HG02943 (cell line): ENCODE results near the gene ZNF649.
"Not testable (repeated sequence)": the region's sequence is repeated elsewhere in the genome, so short reads cannot be mapped to it uniquely, and the experiment has no call there.

ENCODE experiments used
- ATAC-seq: cut with Tn5 transposase; IDR thresholded peaks from one replicate; pipeline ENCODE4 v1.9.1; 2021; ENCODE audit warnings: mild to moderate bottlenecking, low read depth, moderate library complexity; ENCODE audit not compliant: unreplicated experiment

The ZNF649 gene

GRCh38 chr19:51904331-51905165 is at the start of gene ZNF649:
TSS of gene ZNF649 (minus strand) at chr19:51905017. CDS start at chr19:51900107, 4,910 bp downstream.
- no peak for ATAC-seq

- ATAC-seq = no peak
Measured at GRCh38 chr19:51948975-51949374, 44.2 kb upstream of the ZNF649 start.

GRCh38 chr19:51946602-51947001 is 41.8 kb upstream of the ZNF649 start:
- ATAC-seq = no peak

DNA sequence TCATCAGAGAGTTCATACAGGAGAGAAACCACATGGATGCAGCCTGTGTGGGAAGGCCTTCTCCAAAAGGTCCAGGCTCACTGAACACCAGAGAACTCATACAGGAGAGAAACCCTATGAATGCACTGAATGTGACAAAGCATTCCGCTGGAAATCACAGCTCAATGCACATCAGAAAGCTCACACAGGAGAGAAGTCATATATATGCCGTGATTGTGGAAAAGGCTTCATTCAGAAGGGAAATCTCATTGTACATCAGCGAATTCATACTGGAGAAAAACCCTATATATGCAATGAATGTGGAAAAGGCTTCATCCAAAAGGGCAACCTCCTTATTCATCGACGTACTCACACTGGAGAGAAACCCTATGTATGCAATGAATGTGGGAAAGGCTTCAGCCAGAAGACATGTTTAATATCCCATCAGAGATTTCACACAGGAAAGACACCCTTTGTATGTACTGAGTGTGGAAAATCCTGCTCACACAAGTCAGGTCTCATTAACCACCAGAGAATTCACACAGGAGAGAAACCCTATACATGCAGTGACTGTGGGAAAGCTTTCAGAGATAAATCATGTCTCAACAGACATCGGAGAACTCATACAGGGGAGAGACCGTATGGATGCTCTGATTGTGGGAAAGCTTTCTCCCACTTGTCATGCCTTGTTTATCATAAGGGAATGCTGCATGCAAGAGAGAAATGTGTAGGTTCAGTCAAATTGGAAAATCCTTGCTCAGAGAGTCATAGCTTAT is 40.2 kb upstream of the ZNF649 start:
- ATAC-seq = no peak

- no peak for ATAC-seq
Measured at GRCh38 chr19:51938936-51939335, 34.1 kb upstream of the ZNF649 start.

DNA sequence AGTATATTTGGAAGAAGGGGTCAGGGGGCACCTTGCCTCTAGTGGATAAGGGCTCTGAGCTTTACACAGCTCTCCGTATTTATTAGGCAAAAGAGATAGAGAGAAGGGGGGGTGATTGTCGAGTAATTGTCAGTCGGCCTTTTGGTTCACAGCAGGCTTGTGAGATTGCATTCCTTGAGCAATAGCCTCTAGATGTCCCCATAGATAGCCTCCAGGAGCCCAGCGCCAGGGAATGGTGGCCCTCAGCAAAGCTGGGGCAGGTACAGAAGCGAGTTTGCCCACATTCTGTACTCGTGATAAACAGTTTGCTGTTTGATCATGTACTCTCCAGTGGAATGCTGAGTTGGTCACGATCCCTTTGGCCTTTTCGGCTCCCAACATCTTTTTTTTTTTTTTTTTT is 27.1 kb upstream of the ZNF649 start:
- ATAC-seq = no peak

DNA sequence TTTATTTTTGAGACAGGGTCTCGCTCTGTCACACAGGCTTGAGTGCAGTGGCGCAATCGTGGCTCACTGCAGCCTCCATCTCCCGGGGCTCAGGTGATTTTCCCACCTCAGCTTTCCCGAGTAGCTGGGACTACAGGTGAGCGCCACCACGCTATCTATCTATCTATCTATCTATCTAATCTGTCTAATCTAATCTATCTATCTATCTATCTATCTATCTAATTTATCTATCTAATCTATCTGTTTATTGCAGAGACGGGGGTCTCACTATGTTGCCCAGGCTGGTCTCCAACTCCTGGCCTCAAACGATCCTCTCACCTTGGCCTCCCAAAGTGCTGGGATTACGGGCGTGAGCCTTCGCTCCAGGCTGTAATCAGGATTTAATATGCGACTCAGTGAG is 23.0 kb upstream of the ZNF649 start:
- no peak for ATAC-seq

DNA sequence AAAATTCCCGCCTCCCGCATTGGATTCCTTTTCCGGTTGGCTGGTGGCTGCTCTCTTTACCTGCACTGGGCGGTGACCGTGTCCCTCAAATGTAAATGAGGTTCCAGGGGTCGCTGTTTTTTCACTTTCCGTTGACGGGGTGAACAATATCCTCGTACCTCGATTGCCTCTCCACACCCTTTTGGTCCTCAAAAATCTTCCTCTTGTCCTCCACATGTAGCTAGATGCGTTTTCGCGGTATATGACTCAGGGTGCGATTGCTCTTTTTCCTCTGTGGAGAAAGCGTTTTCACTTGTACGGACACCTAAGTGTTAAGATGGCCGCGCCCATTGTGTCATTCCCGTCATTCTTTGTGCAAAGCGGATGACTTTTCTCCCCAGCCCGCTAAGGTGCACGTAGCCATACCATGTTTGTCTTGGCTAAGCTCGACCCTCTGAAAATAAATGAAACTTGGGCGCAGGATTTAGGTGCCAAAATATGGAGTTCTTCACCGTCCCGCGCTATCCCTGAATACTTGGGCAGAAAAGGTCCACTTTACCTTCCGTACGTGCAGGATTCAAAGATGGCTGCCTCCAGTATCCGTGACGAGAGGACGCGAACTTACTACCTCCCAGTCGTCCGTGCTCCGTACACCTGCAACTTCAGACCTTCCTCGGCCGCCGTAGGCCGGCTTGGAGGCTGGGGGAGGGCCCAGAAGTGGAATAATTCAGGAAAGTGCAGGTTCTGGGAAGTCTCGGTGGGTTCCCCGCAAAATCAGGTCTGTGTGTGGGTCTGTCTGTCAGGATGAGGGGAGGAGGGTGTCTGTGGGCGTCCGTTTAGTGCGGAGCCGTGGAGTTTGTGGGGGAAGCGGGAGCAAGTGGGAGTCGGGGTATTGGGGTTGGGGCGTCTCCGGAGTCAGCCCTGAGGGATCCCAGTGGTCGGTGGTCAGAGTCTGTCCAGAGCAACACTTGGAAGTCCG is 22.2 kb upstream of the ZNF649 start, which contains the start of gene ZNF613:
Gene ZNF613, plus strand, starts transcription at position 689 of the 958 bp plus-strand sequence. CDS start 8,749 bp downstream, outside the sequence.
- ATAC-seq = peak; percentile 85

GRCh38 chr19:51926426-51926783 is 21.6 kb upstream of the ZNF649 start:
- no peak for ATAC-seq

DNA sequence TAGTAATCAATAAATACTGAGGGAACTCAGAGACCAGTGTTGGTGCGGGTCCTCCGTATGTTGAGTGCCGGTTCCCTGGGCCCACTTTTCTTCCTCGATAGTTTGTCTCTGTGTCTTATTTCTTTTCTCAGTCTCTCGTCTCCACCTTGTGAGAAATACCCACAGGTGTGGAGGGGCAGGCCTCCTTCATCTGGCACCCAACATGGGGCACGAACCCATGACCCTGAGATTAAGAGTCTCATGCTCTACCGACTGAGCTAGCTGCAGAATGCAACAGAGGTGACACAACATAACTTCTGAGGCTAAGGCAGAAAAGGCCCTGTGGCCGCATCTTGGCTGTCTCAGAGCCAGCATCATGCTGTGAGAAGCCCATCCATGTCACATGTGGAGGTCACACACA is 17.1 kb upstream of the ZNF649 start:
- ATAC-seq = no peak

DNA sequence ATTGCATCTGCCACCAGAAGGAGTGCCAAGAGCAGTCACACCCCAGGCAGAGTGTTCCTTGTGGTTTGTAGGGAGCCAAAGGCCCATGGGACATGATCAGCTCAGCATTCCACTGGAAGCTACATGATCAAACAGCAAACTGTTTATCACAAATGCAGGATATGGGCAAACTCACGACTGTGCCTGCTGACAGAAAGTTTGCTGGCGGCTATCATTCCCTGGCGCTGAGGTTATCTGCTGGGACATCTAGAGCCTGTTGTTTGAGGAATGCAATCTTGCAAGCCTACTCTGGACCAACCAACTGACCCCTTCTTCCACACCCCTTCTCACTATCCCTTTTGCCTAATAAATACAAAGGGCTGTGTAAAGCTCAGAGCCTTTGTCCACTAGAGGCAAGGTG is 14.8 kb upstream of the ZNF649 start:
- no peak for ATAC-seq

GRCh38 chr19:51916167-51916566 is 11.3 kb upstream of the ZNF649 start:
- ATAC-seq = no peak

DNA sequence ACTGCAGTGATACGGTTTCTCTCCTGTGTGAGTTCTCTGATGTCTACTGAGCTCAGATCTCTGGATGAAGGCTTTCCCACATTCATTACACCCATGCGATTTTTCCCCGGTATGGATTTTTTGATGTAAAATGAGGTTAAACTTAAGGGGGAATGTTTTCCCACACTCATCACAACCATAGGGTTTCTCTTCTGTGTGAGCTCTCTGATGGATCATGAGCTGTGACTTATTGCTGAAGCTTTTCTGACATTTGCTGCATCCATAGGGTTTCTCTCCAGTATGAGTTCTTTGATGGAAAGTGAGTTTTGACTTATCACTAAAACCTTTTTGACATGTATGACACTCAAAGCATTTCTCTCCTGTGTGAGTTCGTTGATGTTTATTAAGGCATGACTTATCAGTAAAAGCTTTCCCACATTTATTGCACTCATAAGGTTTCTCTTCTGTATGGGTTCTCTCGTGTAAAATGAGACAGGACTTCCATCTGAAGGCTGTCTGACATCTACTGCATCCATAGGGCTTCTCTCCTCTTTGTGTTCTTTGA is 10.6 kb upstream of the ZNF649 start:
- ATAC-seq = no peak

- not testable (repeated sequence) for ATAC-seq
Measured at GRCh38 chr19:51907981-51908380, 3.2 kb upstream of the ZNF649 start.

DNA sequence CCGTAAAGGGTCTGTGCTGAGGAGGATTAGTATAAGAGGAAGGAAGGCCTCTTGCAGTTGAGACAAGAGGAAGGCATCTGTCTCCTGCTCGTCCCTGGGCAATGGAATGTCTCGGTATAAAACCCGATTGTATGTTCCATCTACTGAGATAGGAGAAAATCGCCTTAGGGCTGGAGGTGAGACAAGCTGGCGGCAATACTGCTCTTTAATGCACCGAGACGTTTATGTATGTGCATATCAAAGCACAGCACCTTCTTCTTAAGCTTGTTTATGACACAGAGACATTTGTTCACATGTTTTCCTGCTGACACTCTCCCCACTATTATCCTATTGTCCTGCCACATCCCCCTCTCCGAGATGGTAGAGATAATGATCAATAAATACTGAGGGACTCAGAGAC is 1.3 kb upstream of the ZNF649 start:
- ATAC-seq = not testable (repeated sequence)

GRCh38 chr19:51905639-51906038 is 822 bp upstream of the ZNF649 start:
- not testable (repeated sequence) for ATAC-seq

GRCh38 chr19:51905206-51905605 is 389 bp upstream of the ZNF649 start:
- ATAC-seq = no peak

- ATAC-seq = no peak
Measured at GRCh38 chr19:51903192-51903591, 1.6 kb downstream of the ZNF649 start.

DNA sequence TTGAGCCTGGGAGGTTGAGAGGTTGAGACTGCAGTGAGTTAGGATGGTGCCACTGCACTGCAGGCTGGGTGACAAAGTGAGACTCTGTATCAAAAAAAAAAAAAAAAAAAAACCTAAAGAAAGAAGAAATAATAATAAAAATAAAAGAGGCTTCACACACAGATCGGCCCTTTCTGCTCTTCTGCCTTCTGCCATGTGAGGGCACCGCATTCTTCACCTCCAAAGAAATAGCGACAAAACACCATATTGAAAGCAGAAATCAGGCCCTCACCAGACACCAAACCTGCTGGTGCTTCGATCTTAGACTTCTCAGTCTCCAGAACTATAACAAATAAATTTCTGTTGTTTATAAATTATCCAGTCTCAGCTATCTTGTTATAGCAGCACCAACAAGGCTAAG is 3.0 kb downstream of the ZNF649 start:
- no peak for ATAC-seq

DNA sequence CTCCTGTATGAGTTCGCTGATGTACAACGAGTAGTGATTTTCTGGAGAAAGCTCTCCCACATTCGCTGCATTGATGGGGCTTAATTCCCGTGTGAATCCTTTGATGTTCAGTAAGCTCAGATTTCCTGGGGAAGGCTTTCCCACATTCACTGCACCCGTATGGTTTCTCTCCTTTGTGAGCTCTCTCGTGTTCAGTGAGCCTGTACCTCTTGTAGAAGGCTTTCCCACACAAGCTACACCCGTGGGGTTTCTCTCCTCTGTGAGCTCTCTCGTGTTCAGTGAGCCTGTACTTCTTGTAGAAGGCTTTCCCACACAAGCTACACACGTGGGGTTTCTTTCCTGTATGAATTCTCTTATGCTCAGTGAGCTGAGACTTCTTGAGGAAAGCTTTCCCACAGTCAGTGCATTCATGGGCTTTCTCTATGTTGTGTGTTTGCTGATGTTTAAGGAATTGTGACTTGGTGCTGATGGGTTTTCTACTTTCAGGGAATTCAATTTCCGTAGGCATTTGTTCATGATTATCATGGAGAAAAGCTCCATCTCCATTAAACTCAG is 13.5 kb downstream of the ZNF649 start:
- ATAC-seq = no peak
